Measurements from ENCODE around the gene CXorf65.

Gene CXorf65

GRCh38 chrX:71106427-71106826 lies at the start of gene CXorf65:
CXorf65 (minus strand) TSS chrX:71106740; CDS start chrX:71106556, 184 bp downstream.
- in situ Hi-C loops (cut with MboI; ENCODE audit: low sequenced_read_pairs), result no loop called here

GRCh38 chrX:71154641-71155040 lies 48.1 kb upstream of the CXorf65 start:
- in situ Hi-C loops (cut with MboI; ENCODE audit: low sequenced_read_pairs), result loop anchor here (25.0 kb wide), 1 partner anchor 192 kb away; no protein-coding TSS in a partner anchor

- in situ Hi-C loops (cut with MboI; ENCODE audit: low sequenced_read_pairs), result loop anchor here (25.0 kb wide), 1 partner anchor 192 kb away; no protein-coding TSS in a partner anchor
These were observed 47.7 kb upstream of the CXorf65 start for GRCh38 chrX:71154196-71154595.

- in situ Hi-C loops (cut with MboI; ENCODE audit: low sequenced_read_pairs), result loop anchor here (25.0 kb wide), 1 partner anchor 189 kb away; no protein-coding TSS in a partner anchor
These were observed 44.8 kb upstream of the CXorf65 start for GRCh38 chrX:71151366-71151765.

- in situ Hi-C loops (cut with MboI; ENCODE audit: low sequenced_read_pairs), result no loop called here
These were observed 41.7 kb upstream of the CXorf65 start for GRCh38 chrX:71148278-71148663.

- in situ Hi-C loops (cut with MboI; ENCODE audit: low sequenced_read_pairs), result no loop called here
These were observed 41.1 kb upstream of the CXorf65 start for GRCh38 chrX:71147496-71148277.

- in situ Hi-C loops (cut with MboI; ENCODE audit: low sequenced_read_pairs), result no loop called here
These were observed 38.1 kb upstream of the CXorf65 start, which contains the start of gene NLGN3 for GRCh38 chrX:71144651-71145050. NLGN3 (plus strand) TSS chrX:71144841; CDS start chrX:71147750, 2,909 bp downstream.

GRCh38 chrX:71143508-71143907 lies 37.0 kb upstream of the CXorf65 start:
- in situ Hi-C loops (cut with MboI; ENCODE audit: low sequenced_read_pairs), result no loop called here

- in situ Hi-C loops (cut with MboI; ENCODE audit: low sequenced_read_pairs), result no loop called here
These were observed 33.9 kb upstream of the CXorf65 start for GRCh38 chrX:71140440-71140839.

GRCh38 chrX:71131510-71131909 lies 25.0 kb upstream of the CXorf65 start:
- in situ Hi-C loops (cut with MboI; ENCODE audit: low sequenced_read_pairs), result no loop called here

- in situ Hi-C loops (cut with MboI; ENCODE audit: low sequenced_read_pairs), result no loop called here
These were observed 22.6 kb upstream of the CXorf65 start for GRCh38 chrX:71128915-71129765.

- in situ Hi-C loops (cut with MboI; ENCODE audit: low sequenced_read_pairs), result no loop called here
These were observed 21.8 kb upstream of the CXorf65 start for GRCh38 chrX:71128166-71128833.

- in situ Hi-C loops (cut with MboI; ENCODE audit: low sequenced_read_pairs), result no loop called here
These were observed 12.5 kb upstream of the CXorf65 start for GRCh38 chrX:71118985-71119535.

- in situ Hi-C loops (cut with MboI; ENCODE audit: low sequenced_read_pairs), result no loop called here
These were observed 11.8 kb upstream of the CXorf65 start, which contains the start of gene MED12 for GRCh38 chrX:71118032-71118984. MED12 (plus strand) TSS chrX:71118596; CDS start chrX:71118755, 159 bp downstream.

- in situ Hi-C loops (cut with MboI; ENCODE audit: low sequenced_read_pairs), result no loop called here
These were observed 10.8 kb upstream of the CXorf65 start for GRCh38 chrX:71117358-71117757.

- in situ Hi-C loops (cut with MboI; ENCODE audit: low sequenced_read_pairs), result no loop called here
These were observed 5.4 kb upstream of the CXorf65 start for GRCh38 chrX:71111921-71112431.

- in situ Hi-C loops (cut with MboI; ENCODE audit: low sequenced_read_pairs), result no loop called here
These were observed 4.8 kb upstream of the CXorf65 start, which contains the start of gene IL2RG for GRCh38 chrX:71111141-71111843. IL2RG (minus strand) TSS chrX:71111577; CDS start chrX:71111539, 38 bp downstream.

- in situ Hi-C loops (cut with MboI; ENCODE audit: low sequenced_read_pairs), result no loop called here
These were observed 2.5 kb upstream of the CXorf65 start for GRCh38 chrX:71109051-71109450.

Data from HL-60/S4 treated with phorbol 12-myristate 13-acetate at 8.2 ng/mL for 4 days and 3 days (cell line).